ENCODE measurements around the gene IL1RN.
"Not testable (repeated sequence)": the region's sequence is repeated elsewhere in the genome, so short reads cannot be mapped to it uniquely, and the experiment has no call there.

IL1RN gene

DNA sequence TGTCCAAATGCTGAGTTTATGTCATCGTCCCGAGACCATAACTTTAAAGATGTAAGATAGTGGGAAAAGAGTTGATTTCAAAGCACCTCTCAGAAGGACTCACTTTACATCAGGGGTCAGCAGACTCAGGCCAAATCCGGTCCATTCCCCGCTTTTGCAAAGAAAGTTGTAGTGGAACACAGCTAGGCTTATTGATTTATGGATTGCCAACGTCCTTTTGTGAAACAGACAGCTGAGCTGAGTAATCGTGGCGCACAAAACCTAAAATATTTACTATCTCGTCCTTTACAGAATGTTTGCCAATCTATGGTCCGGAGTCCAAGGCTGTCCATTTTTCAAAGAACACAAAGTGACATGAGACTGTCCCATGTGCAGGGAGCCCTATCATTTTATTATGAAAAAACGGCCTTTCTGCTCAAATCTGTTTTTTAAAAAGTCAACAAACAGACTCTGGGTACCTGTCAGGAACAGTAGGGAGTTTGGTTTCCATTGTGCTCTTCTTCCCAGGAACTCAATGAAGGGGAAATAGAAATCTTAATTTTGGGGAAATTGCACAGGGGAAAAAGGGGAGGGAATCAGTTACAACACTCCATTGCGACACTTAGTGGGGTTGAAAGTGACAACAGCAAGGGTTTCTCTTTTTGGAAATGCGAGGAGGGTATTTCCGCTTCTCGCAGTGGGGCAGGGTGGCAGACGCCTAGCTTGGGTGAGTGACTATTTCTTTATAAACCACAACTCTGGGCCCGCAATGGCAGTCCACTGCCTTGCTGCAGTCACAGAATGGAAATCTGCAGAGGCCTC lies at the start of gene IL1RN:
IL1RN (plus strand) TSS at position 754 of the 801 bp plus-strand sequence; CDS start at position 781, 27 bp downstream.
- no peak for DNase-seq

DNA sequence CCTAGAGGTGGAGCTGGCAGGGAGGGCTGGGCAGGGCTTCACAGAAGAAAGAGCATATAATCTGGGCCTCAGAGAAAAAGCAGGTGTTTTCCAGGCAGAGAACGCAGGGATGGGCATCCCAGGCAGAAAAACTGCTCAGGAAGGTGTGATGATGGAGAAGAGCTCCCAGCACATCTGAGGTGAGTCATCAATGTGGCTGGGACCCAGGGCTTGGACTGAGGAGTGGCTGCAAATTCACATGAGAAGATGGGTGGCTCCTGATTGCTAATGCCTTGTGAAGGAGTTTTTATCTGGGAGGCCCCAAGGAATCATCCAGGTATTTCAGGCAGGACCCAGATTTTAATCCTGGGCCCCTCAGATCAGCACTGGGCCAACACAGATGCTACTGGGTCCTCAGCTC lies 49.5 kb upstream of the IL1RN start:
- no peak for DNase-seq

- no peak for DNase-seq
Observed at GRCh38 chr2:113078350-113078839, 49.0 kb upstream of the IL1RN start.

GRCh38 chr2:113079131-113079530 lies 48.3 kb upstream of the IL1RN start:
- no peak for DNase-seq

DNA sequence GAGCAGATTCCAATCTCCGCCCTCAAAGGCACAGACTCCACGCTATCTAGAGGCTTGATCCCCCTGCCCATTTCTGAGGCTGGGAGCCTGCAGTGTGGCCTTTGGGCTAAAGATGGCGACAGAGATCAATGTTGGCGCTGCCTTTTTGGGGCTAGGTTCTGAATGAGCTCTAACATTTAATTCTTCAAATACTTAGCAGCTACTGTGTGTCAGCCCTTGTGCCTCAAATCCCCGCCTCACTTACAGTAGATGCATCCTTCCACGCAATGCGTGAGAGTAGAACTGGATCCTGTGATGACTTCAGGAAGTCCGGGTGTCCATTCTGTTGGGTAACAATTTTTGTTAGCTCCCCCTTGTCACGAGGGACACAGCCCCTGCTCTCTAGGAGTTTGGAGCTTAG lies 47.3 kb upstream of the IL1RN start:
- no peak for DNase-seq

GRCh38 chr2:113081488-113082210 lies 45.7 kb upstream of the IL1RN start:
- no peak for DNase-seq

- DNase-seq: no peak
Observed at GRCh38 chr2:113083296-113083695, 44.1 kb upstream of the IL1RN start.

DNA sequence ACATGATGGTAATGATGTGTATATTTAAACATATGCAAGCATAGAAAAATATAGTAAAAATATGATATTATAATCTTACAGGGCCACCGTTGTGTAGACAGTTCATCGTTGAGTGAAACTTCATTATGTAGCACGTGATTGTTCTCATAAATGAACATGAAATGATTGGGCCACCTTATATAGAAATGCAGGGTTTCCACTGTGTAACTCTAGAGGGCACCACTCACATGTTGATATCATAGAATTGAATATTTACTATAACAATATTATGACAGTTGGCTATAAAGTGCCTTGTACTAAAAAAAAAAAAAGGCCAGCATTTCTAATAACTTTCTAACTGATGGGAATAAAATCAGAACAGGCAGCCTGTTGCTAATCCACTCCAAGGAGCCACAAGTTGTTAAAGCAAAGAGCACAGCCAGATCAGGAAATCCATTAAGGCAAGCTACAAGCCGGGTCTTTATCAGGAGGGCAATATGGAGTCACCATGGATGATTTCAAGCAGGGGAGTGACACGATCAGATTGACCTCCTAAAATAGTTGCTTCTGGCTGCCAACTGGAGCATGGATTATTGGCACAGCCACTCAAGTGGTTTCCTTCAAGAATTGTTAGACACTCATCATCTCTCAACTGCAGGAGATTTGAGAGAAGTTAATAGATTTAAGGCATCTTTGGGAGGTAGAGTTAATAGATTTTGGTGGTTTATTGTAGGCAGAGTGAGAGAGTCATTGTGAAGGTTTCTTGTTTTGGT lies 43.0 kb upstream of the IL1RN start:
- no peak for DNase-seq

DNA sequence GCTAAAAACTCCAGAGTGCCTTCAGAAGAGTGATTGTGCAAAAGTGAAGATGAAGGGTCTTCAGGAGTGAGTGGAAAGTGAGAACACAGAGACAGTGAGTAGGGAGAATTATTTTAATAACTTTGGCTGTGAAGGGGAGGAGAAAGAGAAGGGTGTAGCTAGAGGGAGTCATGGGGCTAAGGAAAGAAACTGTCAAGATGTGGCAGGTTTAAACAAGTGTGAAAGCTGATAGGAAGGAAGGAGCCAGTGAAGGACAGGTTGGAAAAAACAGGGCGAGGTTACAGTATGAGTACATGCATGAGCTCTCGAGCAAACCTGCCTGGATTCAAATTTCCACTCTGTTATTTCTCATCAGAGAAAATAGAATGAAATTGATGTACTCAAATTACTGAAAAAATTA lies 41.9 kb upstream of the IL1RN start:
- no peak for DNase-seq

GRCh38 chr2:113088213-113088992 lies 39.0 kb upstream of the IL1RN start:
- no peak for DNase-seq

GRCh38 chr2:113089916-113090315 lies 37.5 kb upstream of the IL1RN start:
- no peak for DNase-seq

- no peak for DNase-seq
Observed at GRCh38 chr2:113091231-113091896, 36.0 kb upstream of the IL1RN start.

DNA sequence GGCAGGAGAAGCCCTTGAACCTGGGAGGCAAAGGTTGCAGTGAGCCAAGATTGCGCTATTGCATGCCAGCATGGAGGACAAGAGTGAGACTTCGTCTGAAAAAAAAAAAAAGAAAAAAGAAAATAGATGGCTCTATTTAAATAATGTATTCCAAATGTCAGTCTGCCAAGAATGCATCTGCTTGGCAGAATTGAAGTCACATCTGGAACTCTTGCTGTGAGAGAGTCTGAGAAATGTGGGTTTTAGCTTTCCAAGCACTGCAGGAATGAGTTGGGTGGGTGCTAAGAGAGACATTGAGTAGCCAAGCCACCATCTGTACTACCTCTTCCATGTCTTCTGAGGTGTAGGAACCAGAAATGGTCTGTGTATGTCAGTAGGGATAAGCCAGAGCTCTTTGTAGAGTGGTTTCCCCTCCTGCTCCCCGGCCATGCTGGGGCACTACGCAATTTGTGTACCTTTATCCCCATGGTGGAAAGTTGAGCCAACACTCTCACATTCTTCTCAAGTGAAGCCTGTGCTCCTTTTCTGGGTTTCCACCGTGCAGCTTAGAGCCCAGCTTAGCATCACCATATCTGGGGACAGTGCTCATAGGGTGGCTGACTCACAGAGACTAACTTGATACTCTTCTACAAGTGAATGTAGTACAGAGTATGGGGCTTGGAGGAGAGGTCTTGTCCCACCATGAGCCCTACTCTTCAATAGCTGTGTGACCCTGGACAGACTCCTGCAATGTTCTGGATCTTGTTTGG lies 34.4 kb upstream of the IL1RN start:
- DNase-seq: no peak

- no peak for DNase-seq
Observed at GRCh38 chr2:113093613-113093977, 33.8 kb upstream of the IL1RN start.

DNA sequence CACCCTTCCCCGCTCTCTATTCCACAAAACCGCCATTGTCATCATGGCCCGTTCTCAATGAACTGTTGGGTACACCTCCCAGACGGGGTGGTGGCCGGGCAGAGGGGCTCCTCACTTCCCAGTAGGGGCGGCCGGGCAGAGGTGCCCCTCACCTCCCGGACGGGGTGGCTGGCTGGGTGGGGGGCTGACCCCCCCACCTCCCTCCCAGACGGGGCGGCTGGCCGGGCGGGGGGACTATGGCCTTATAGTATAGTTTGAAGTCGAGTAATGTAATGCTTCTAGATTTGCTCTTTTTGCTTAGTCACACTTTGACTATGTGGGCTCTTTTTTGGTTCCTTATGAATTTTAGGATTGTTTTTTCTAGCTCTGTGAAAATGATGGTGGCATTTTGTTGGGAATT lies 31.1 kb upstream of the IL1RN start:
- not testable (repeated sequence) for DNase-seq

DNA sequence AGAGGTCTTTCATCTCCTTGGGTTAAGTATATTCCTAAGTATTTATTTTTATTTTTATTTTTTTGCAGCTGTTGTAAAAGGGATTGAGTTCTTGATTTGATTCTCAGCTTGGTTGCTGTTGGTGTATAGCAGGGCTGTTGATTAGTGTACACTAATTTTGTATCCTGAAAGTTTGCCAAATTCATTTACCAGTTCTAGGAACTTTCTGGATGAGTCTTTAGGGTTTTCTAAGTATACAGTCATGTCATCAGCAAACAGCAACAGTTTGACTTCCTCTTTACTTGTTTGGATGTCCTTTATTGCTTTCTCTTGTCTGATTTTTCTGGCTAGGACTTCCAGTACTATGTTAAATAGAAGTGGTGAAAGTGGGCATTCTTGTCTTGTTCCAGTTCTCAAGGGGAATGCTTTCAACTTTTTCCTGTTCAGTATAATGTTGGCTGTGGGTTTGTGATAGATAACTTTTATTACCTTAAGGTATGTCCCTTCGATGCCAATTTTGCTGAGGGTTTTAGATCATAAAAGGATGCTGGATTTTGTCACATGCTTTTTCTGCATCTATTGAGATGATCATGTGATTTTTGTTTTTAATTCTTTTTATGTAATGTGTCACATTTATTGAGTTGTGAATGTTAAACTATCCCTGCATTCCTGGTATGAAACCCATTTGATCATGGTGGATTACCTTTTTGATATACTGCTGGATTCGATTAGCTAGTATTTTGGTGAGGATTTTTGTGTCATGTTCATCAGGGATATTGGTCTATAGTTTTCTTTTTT lies 30.4 kb upstream of the IL1RN start:
- DNase-seq: not testable (repeated sequence)

- no peak for DNase-seq
Observed at GRCh38 chr2:113098041-113098440, 29.4 kb upstream of the IL1RN start.

DNA sequence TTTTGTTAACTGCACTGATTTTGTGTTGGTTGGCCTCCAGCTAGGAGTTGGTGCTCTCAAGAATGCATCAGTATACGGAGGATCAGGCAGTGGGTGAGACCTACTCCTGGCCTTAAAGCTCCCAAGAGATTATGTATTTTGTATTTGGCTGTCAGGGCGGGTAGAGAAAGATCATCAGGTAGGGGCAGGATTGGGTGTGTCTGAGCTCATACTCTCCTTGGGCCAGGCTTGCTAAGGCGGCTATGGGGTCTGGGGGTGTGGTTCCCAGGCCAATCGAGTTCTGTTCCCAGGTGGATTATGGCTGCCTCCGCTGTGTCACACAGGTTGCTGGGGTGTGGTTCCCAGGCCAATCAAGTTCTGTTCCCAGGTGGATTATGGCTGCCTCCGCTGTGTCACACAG lies 28.9 kb upstream of the IL1RN start:
- no peak for DNase-seq

DNA sequence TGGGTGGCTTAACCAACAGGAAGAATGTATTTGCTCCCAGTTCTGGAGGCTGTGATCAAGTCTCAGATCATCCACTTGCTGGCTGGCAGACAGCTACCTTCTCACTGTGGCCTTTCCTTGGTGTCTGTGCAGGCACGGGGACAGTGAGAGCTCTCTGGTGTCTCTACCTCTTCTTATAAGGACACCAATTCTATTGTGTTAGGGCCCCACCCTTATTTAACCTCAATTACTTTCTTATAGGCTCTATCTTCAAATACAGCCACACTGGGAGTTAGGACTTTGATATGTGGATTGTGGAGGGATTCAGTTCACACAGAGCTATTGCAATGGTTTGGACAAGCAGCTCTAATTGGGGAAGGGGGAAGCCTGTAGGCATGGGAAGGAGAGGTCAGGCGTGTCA lies 25.3 kb upstream of the IL1RN start:
- DNase-seq: no peak

DNA sequence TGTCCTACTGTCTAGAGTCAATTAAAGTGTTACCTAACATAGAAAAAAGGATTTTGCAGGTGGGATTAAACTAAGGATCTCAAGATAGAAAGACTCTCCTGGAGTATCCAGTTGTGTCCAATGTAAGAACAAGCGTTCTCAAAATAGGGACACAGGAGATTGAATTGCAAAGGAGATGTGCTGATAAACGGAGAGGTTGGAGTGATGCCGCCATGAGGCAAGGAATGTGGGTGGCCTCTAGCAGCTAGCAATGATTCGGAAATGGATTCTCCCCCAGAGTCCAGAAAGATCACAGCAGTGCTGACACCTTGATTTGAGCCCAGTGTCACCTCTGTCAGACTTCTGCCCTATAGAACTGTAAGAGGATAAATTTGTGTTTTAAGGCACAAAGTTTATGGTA lies 24.1 kb upstream of the IL1RN start:
- DNase-seq: no peak
